Right lung (tissue), 5 donors: ENCODE measurements around the gene HSPA14. TPM values are rescaled to one million over a fixed set of nuclear protein-coding genes. Genes with fewer than 3 reads are reported as not detected.
"Not testable (repeated sequence)": the region's sequence is repeated elsewhere in the genome, so short reads cannot be mapped to it uniquely, and the experiment has no call there.

Experiments used
- DNase-seq, 2 donors: peaks; one replicate each; pipeline ENCODE4 v3.0.0-alpha.2; 2013
- polyA plus RNA-seq, 5 donors: library from polyadenylated mRNA; unstranded; fragments of 120-200 nt; gene quantifications; one replicate each; pipeline versions ENCODE4 v1.2.1 to v1.2.3, GENCODE V29; 2013; ENCODE audit warnings: inconsistent platforms in 1 of 5, low replicate concordance in 1 of 5; ENCODE audit not compliant: insufficient read length in 5 of 5, insufficient read depth in 1 of 5

Gene HSPA14
- polyA plus RNA-seq, 5 donors, result 15.7 to 24.5 (median 21.2) TPM

DNA sequence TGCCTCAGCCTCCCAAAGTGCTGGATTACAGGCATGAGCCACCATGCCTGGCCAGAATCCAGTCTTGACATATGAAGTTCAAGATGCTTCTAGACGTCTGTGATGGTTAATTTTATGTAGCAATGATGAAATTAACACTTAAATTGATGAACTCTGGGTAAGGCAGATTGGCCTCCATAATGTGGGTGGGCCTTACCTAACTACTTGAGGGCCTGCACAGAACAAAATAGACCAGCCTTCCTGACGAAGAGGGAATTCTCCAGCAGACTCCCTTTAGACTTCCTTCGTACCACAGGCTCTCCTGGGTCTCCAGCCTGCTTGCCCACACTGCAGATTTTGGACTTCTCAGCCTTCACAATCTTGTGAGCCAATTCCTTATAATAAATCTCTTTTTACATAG lies 5.0 kb upstream of the HSPA14 start:
- DNase-seq, result no peak

GRCh38 chr10:14836208-14836607 lies 1.9 kb upstream of the HSPA14 start:
- DNase-seq, result no peak

DNA sequence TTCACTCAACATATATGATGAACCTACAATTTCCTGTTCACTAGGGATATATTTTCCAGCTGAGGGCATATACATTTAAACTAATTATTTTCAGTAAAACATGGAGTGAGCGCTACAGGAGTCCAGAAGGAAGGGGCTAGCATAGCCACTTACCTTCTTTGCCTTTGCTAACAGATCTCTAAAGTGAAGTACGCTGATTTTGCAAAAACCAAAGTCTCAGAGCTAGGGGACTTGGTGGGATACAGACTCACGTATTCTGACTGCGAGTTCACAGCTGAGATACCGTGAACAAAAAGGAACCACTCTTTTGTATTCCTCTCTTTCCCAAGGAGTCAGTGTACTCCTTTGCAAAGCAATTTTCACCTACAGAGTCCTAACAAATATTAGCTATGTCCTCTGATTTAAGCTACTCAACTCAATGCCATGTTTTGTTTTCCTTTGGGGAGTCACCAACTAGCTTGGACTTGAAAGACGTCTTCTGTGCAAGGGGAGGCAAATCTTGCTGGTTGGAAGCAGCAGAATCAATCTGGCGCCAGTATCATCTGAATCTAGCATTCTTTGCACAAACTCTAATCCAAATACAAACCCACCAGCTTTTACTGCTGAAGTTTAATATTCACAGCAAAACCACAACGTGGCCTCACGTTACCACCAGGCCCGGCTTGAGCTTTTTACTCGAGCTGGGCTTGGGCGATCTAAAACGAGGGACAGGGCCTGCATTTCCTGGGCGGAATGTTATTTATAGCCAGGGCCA lies 926 bp upstream of the HSPA14 start:
- no peak for DNase-seq

DNA sequence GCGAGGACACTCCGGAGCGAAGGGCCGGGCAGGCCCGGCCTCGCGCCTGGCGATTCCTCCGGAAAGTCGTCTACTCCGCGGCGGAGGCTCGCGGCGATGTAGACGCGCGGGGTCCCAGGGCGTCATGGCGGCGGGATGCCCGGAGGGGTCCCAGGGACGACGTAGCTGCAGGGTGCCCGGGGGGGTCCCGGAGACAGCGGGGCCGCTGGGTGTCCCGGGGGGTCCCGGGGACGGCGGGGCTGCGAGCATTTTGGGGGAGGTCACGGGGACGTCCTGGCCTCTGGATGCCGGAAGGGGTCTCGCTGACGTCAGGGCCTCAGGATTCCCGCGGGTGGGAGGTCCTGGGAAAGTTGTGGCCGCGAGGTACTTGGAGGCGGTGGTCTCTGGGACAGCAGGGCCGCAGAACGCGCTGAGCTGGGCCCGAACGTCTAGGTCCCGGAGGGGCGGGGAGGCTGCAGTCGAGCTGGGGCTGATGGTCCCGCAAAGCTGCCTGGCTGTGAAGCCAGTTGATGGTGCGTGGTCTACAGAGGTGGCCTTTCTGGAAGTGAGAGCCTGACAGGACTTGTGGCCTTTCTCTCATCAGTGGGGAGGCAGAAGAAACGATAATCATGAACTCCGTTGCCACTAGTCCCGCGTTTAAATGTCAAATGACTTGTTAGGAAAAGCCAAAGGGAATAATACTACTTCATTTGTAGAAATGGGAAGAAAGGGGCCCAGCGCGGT lies 637 bp downstream of the HSPA14 start:
- peak; percentile 40 to 51 for DNase-seq

GRCh38 chr10:14839305-14839695 lies 1.2 kb downstream of the HSPA14 start:
- DNase-seq, result no peak

GRCh38 chr10:14840178-14840577 lies 2.1 kb downstream of the HSPA14 start:
- no peak for DNase-seq

- DNase-seq, result no peak
These were observed 5.4 kb downstream of the HSPA14 start for GRCh38 chr10:14843327-14843988.

DNA sequence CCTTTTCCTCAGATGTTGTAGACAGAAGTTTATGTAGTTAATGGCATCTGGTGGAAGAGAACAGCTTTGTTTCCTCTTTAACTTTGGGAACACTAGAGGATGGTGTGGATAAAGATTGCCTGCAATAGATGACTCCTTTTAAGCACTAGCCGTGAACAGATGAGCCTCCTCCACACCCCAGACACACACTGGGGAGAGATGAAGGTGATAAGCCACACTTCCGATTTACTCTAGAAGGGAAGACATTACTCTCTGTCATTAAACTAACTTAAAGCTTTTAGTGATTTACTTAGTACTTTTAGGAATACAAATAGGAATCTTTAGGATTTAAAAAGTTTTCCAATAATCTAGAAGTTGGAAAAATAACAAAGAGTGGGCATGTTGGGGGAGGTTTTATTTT lies 6.8 kb downstream of the HSPA14 start:
- no peak for DNase-seq

DNA sequence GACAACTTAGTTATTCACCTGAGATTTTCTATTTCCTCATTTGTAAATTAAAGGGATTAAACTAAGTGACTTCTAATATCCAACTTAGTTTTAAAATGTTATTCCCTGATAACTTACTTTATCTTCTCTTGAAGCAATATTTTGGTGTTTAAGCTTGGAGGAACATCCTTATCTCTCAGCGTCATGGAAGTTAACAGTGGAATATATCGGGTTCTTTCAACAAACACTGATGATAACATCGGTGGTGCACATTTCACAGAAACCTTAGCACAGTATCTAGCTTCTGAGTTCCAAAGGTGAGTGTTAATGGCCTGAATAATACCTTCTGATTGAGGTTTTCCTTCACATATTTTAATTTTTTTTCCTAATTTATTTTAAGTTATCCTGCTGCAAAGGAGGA lies 14.1 kb downstream of the HSPA14 start:
- DNase-seq, result no peak

DNA sequence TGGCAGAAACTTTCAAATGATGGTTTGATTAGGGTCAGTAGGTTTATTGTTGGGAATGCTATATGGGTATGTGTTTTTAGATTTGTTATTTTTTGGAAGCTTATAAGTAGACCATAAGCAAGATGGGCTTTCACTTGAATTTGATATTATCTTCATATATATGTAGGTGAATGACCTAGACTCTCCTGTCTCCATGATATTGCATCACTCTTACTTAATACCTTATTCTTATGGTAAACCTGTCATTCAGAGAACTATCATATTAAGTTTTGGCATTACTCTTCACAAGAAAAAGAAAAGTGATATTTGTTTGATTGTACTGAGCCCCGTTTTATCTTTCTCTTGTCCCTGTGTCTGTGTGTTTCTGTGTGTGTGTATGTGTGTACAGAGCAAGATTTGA lies 17.3 kb downstream of the HSPA14 start:
- no peak for DNase-seq

DNA sequence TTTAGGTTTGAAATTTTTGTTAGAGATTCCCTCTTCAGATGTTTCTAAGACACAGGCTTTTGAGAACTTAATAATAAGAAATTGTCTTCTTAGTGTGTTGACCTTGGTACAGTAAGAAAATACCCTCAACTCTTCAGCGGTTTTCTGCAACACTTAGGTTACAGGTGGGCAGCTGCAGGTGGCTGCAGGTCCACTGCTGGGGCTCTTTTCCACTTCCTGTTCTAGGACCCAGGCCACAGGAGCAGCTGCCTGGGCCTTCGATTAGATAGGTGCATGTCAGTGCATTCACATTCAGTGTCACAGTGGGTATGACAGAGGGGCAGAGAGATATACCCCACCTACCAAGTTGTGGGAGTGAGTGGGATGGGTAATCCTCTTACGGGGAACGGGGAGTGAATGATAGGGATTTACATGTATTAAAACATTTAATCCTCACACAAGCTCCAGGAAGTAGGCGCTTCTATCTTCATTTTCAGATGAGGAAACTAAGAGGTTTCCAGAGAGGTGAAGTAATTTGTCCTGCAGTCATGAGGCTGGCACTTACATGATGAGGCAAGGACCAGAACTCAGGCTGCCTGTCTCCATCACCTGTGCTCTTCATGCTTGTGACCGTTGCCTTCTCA lies 20.3 kb downstream of the HSPA14 start:
- no peak for DNase-seq

GRCh38 chr10:14859043-14859442 lies 20.9 kb downstream of the HSPA14 start:
- DNase-seq, result no peak

DNA sequence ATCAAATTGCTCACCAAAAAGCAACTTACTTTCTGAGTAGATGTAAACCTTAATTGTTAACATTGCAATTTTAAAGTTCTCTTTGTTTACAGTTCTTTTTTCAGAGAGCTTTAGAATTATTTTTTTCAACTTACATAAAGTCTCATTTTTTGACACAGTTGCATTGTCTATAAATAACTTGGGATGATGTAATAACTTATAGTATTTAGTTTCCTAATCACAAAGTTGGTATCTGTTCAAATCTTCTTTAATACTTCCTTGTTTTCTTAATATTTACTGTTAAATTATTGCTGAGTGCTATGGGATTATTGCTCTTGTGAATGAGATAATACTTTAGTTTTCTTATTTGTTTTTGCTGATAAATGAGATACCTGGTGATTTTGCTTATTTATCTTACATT lies 21.7 kb downstream of the HSPA14 start:
- peak in 1 of 2 donors; percentile 8 for DNase-seq

DNA sequence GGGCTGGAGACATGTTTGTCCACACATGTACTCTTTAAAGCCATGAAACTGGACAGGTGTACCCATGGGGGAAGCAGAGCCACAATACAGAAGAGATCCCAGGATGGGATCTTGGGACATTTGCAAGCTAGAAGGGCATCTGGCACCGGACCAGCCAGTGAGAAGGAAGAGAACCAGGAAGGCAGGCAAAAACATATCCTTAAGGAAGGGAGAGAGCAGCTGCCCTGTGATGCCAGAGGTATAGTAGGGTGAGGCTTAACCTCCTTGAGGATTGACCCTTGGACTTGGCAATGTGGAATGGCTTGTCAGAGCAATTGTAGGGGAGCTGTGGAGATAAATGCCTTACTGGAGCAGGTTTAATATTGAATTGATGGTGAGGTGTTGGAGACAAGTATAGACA lies 22.7 kb downstream of the HSPA14 start:
- DNase-seq, result no peak

GRCh38 chr10:14864466-14864865 lies 26.4 kb downstream of the HSPA14 start:
- DNase-seq, result not testable (repeated sequence)

DNA sequence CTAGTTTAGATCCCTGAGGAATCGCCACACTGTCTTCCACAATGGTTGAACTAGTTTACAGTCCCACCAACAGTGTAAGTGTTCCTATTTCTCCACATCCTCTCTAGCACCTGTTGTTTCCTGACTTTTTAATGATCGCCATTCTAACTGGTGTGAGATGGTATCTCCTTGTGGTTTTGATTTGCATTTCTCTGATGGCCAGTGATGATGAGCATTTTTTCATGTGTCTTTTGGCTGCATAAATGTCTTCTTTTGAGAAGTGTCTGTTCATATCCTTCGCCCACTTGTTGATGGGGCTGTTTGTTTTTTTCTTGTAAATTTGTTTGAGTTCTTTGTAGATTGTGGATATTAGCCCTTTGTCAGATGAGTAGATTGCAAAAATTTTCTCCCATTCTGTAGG lies 26.8 kb downstream of the HSPA14 start:
- DNase-seq, result not testable (repeated sequence)

- no peak for DNase-seq
These were observed 35.1 kb downstream of the HSPA14 start for GRCh38 chr10:14873090-14873760.

DNA sequence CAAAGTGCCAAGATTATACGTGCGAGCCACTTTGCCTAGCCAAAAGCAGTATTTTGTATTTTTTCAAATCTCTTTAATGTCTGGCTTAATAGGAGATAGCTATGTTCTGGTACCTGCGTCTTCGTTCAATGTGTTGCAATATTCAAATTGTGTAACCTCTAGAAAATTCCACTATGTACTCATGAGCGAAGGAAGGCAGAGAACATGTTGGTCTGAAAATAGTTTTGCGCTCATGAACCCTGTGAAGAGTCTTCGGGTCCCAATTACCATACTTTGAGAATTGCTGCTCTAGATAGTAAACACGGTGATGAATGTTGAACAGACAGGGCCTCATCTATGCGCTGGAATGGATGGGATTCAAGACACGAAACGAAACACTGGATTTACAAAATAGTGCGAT lies 37.8 kb downstream of the HSPA14 start:
- DNase-seq, result no peak

DNA sequence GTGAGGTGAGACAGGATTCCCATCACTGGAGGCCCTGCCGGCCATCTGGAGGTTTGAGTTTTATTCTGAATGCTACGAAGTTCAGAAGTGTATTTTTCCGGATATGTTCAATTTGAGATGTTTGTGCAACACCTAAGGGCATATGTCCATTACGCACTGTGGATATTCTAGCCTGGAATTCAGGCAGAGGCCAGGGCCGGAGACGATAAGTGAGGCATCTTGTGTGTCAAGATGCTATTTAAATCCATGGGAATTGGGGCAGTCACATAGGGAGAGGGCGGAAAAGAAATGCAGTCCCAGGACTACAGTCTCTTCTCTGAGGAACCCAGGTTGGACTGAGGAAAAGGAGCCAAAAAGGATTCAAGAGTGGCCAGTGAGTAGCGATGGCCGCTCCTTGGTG lies 38.7 kb downstream of the HSPA14 start:
- DNase-seq, result no peak

GRCh38 chr10:14878266-14879123 lies 40.4 kb downstream of the HSPA14 start, which contains the start of gene SUV39H2:
Gene SUV39H2 (plus strand): TSS chr10:14878866. CDS start chr10:14878889, 23 bp downstream.
- DNase-seq, result peak; percentile 97 to 98
